DMS53 treated with DMSO at 0.1 percent for 48 hours (cell line): ENCODE data around the gene ATP12A.

Experiments
- DNase-seq: peaks from one replicate; lab custom pipeline; 2025; ENCODE audit not compliant: unreplicated experiment; lab: John Stamatoyannopoulos, UW

ATP12A gene

GRCh38 chr13:24662195-24663088 lies 17.8 kb upstream of the ATP12A start:
- DNase-seq: no peak

- DNase-seq: no peak
Observed at GRCh38 chr13:24663089-24663395, 17.2 kb upstream of the ATP12A start.

GRCh38 chr13:24663586-24663985 lies 16.6 kb upstream of the ATP12A start:
- no peak for DNase-seq

- DNase-seq: no peak
Observed at GRCh38 chr13:24664726-24665409, 15.3 kb upstream of the ATP12A start.

GRCh38 chr13:24668511-24668910 lies 11.7 kb upstream of the ATP12A start:
- no peak for DNase-seq

- no peak for DNase-seq
Observed at GRCh38 chr13:24668955-24669582, 11.1 kb upstream of the ATP12A start.

- DNase-seq: no peak
Observed at GRCh38 chr13:24670174-24670573, 10.0 kb upstream of the ATP12A start.

- peak; percentile 35 for DNase-seq
Observed at GRCh38 chr13:24670961-24671381, 9.2 kb upstream of the ATP12A start.

- peak; percentile 73 for DNase-seq
Observed at GRCh38 chr13:24671386-24672113, 8.7 kb upstream of the ATP12A start.

- no peak for DNase-seq
Observed at GRCh38 chr13:24672141-24673132, 7.8 kb upstream of the ATP12A start.

- no peak for DNase-seq
Observed at GRCh38 chr13:24675806-24676570, 4.2 kb upstream of the ATP12A start.

GRCh38 chr13:24678151-24678550 lies 2.1 kb upstream of the ATP12A start:
- no peak for DNase-seq

- no peak for DNase-seq
Observed at GRCh38 chr13:24679686-24680085, 522 bp upstream of the ATP12A start.

GRCh38 chr13:24680921-24681604 lies 855 bp downstream of the ATP12A start:
- DNase-seq: no peak

- DNase-seq: no peak
Observed at GRCh38 chr13:24681930-24682329, 1.7 kb downstream of the ATP12A start.

- DNase-seq: no peak
Observed at GRCh38 chr13:24682353-24682752, 2.1 kb downstream of the ATP12A start.

GRCh38 chr13:24683351-24683750 lies 3.1 kb downstream of the ATP12A start:
- no peak for DNase-seq

- peak; percentile 15 for DNase-seq
Observed at GRCh38 chr13:24683838-24684599, 3.8 kb downstream of the ATP12A start.
